Central memory CD4-positive, alpha-beta T cell (primary cell): ENCODE results near the gene CAMK4.
A peak's percentile ranks its signal among the peaks of the same experiment; 100 is the strongest.

Experiments used
- DNase-seq: peaks from one replicate; pipeline ENCODE4 v3.0.0; 2022
- total RNA-seq, 3 experiments: gene quantifications; one replicate each; lab custom pipeline; 2026; lab: John Stamatoyannopoulos, UW

CAMK4 gene
- 104 to 620 (median 266) reads per million in 3 experiments for total RNA-seq

GRCh38 chr5:111223787-111224560 is at the start of gene CAMK4:
Gene CAMK4 (plus strand): TSS chr5:111224384. CDS start chr5:111224484, 100 bp downstream.
- DNase-seq: peak; percentile 84

DNA sequence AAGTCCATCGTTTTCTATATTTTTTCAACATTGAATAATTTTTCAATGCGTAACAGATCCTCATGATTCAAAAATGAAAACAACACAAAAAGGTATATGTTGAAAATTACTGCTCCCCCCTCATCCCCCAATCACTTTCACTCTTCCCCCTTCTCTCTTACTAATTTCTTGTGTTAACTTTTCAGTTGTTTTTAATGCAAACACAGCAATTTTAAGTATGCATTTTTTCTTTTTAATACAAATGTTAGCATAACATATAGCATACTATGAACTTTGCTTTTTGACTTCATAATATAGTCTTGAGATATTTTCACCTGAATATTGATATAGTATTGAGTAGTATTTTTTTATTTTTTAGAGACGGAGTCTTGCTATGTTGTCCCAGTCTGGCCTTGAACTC is 41.1 kb upstream of the CAMK4 start:
- DNase-seq: no peak

DNA sequence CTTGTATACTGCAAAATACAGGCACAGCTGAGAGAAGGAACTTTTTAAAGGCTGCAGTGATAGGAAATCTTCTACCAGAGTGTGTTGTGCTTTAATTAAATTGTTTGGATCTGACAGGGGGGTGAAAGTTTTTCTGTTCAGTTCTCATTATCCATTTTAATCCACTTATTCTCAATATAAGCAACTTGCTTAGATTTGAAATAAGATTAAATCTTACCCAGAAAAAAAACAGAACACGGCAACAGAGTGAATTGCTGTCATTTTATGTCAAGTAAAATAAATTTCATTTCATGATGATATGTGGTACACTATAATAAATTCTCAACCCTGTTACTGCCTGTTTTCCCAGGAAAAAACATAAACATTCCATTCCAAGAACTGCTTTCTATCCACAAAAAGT is 37.1 kb upstream of the CAMK4 start:
- DNase-seq: no peak

DNA sequence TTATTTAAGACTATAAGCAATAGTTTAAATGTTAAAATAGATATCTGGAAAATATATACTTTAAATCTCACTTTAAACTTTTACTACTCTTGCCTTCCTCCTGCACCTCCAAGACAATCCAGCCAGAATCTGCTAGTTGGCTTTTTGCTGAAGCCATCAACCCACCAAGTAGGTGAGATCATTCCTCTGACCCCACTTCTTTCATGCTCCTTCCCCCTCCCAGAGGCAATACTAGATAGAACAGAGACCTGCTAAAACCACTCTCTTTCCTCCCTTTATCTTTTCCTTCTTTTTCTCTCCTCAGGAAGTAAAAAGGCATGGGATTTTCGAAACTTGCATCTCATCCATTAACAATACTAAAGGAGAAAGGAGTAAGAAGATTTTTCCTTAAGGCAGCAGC is 30.1 kb upstream of the CAMK4 start:
- no peak for DNase-seq

GRCh38 chr5:111194925-111195324 is 29.3 kb upstream of the CAMK4 start:
- no peak for DNase-seq

DNA sequence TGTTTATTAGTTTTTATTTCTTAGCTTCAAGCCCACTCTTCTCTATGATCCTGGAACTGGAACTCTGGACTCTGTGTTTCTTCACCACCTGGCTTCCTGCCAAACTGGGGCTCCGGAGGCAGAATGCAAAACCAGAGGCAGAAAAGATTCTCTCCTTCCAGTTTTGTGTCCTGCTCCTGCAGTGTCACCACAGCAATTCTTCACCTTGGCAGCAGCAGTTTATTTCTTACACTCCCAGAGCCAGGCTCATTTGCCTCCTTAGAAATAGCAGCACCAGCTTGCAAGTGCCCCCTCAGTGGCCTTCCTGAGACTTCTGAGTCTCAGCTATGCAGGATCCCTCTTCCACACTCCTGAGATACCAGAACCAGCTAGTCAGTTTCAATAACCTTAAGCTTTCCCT is 26.7 kb upstream of the CAMK4 start:
- DNase-seq: no peak

GRCh38 chr5:111198281-111198966 is 25.8 kb upstream of the CAMK4 start:
- DNase-seq: no peak

- DNase-seq: no peak
These were observed 23.4 kb upstream of the CAMK4 start for GRCh38 chr5:111200828-111201227.

GRCh38 chr5:111201705-111202104 is 22.5 kb upstream of the CAMK4 start:
- no peak for DNase-seq

DNA sequence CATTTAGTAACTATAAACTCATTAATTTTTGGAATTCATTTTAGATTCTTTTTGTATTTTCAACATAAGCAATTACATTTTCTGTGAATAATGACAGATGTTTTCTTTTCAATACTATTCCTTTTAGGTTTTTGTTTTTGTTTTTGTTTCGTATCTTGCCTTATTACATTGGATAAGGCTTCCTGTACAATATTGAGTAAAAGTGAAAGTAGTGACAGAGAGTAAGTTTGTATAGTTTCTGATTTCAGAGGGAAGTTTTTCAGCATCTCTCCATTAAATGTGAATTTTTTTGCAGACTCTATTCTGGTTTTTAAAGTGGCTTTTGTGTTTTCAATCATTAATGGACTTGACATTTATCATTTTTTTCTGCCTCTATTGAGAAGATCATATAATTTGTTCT is 12.8 kb upstream of the CAMK4 start:
- no peak for DNase-seq

GRCh38 chr5:111214052-111214742 is 10.0 kb upstream of the CAMK4 start:
- no peak for DNase-seq

DNA sequence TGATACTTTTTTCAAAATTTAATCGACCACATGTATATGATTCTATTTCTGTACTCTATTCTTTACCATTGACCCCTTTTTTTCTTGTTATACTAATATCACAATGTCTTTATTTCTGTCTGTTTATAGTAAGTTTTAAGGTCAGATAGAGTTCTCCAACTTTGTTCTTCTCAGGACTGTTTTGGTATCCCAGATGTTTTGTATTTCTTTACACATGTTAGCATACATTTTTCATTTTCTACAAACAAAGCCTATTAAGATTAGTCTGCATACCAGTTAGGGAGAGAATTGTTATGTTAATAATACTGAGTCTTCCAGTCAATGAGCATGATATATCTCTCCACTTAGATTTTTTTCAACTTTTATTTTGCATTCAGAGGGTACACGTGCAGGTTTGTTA is 8.2 kb upstream of the CAMK4 start:
- no peak for DNase-seq

- no peak for DNase-seq
These were observed 3.0 kb upstream of the CAMK4 start for GRCh38 chr5:111221139-111221538.

GRCh38 chr5:111223101-111223786 is 940 bp upstream of the CAMK4 start:
- no peak for DNase-seq

DNA sequence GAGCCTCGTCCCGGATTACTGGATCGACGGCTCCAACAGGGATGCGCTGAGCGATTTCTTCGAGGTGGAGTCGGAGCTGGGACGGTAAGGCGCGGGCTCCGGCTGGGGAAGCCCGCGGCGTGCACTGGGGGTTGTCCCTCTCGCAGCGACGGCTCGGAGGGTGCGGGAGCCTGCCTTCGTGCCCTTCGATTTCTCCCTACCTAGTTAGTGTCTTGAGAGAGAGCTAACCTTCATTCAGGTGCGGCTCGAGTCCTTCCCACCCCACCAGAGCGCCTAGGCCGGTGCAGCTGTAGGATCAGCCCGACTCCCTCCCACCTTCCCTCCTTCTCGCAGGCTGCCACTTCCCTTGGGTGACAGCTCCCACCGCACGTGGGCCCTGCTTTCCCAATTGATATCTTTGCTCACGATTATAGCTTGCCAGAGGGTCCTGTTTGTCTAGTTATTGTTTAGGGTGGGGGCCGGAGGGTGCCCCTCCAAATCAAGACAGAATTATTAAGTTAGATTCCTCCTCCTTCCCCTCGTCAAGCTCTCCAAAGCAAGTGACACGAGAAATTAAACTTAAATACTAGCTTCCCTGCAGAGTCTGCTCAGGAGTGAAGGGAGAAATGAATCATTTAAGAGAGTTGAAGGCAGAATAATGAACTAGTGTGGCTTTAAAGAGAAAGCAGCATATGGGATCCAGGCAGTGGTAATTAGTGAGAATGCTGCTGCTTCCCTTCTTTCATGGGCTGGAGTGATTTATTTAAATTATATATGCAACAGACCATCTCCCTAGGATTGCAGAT is 569 bp downstream of the CAMK4 start:
- no peak for DNase-seq

DNA sequence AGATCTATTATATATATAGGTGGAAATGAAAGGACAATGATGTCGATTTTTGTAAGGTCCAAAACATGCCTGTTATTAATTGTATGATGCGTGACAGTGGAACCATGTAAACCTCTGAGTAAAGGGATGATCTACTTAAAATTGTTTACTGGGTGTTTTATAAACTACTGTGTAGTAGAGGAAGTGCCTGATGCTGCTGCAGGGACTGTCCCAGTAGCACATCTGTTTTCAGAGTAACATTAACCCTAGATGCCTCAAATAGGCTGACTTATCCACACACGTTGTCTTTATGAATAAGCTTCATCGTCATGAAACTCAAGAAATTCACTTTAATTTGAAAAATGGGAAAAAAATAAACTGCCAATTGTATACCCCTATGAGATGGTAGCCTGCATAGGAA is 1.7 kb downstream of the CAMK4 start:
- DNase-seq: no peak

- no peak for DNase-seq
These were observed 2.4 kb downstream of the CAMK4 start for GRCh38 chr5:111226556-111226955.

GRCh38 chr5:111227226-111227782 is 3.1 kb downstream of the CAMK4 start:
- no peak for DNase-seq

GRCh38 chr5:111227801-111228200 is 3.6 kb downstream of the CAMK4 start:
- DNase-seq: no peak

- no peak for DNase-seq
These were observed 4.5 kb downstream of the CAMK4 start for GRCh38 chr5:111228520-111229220.

DNA sequence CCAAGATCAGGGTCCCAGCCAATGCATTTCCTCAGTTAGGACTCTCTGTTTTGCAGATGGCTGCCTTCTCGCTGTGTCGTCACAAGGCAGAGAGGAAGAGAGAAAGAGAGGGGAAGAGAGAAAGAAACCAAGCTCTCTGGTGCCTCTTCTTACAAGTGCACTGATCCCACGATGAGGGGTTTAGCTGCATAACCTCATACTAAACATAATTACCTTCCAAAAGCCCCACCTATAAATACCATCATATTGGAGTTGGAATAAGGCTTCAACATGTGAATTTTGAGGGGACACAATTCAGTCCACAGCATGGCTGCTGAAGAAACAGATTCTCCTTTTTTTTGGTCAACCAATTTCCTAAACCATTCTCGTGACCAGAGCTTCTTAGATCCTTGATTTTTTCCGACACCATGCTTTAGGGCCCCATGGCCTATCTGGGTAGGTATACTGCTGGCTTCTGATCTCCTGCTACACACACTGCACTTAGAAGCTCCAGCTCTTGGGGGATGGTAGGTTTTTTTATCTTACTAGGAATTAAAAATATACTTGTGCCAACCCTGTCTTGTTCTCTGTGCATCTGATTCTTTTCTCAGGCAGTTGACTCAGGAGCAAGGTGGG is 5.1 kb downstream of the CAMK4 start:
- no peak for DNase-seq
